IMR-90 (cell line): ENCODE results near the gene DNASE1.

Experiments
- MAZ ChIP-seq: IDR thresholded peaks from 2 replicates; pipeline ENCODE4 v1.6.1; 2012; ENCODE audit warnings: low read depth, mild to moderate bottlenecking, low read length, improper control_type of control experiment, moderate library complexity, borderline replicate concordance
- MXI1 ChIP-seq: IDR thresholded peaks from 2 replicates; pipeline ENCODE4 v1.6.1; 2012; ENCODE audit warnings: low read depth, mild to moderate bottlenecking, low read length, moderate library complexity, borderline replicate concordance
- TF ChIP-seq, protein P1 (sequence below): conservative IDR thresholded peaks from 2 replicates; pipeline ENCODE4 v1.5.1; 2012; ENCODE audit warnings: mild to moderate bottlenecking, low read depth, low read length, improper control_type of control experiment

DNA sequence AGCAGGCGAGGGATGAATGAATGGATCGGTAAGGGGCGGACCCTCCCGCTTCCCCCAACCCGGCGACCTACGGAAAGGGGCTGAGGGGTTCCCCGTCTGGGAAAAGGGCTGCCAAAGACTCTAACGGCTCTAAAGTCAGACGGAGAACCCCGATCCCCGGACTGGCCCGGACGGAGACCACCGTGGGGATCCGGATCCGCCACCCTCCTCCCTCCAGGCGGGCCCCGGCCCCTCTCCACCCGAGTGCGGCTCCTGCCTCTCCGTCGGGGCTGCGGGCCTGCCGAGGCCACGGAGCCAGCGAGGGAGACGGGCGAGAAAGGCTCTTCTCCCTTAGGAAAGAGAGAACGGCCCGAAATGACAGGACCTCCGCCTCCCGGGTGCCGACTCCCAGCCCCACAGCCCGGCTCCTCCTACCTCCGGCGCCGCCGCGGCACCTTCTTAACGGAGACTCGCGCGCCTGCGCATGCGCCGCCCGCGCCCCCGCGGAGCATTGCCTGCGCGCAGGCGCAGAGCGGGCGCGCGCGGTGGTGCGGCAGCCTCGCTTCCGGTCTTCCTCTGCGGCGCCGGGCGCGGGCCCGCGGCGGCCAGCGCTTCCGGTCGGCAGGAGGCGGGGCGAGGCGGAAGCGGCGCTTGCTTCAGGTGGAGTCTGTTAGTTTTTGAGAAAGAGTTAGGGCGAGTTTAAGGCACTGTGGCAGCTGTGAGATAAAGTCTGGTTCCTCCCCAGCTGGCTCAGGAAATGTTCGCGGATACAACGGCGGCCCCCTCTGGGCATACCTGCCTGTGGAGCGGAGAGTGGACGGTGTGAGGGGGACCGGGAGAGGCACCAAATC lies 43.1 kb upstream of the DNASE1 start, which contains the start of gene SLX4:
- TF ChIP-seq, protein P1, sequence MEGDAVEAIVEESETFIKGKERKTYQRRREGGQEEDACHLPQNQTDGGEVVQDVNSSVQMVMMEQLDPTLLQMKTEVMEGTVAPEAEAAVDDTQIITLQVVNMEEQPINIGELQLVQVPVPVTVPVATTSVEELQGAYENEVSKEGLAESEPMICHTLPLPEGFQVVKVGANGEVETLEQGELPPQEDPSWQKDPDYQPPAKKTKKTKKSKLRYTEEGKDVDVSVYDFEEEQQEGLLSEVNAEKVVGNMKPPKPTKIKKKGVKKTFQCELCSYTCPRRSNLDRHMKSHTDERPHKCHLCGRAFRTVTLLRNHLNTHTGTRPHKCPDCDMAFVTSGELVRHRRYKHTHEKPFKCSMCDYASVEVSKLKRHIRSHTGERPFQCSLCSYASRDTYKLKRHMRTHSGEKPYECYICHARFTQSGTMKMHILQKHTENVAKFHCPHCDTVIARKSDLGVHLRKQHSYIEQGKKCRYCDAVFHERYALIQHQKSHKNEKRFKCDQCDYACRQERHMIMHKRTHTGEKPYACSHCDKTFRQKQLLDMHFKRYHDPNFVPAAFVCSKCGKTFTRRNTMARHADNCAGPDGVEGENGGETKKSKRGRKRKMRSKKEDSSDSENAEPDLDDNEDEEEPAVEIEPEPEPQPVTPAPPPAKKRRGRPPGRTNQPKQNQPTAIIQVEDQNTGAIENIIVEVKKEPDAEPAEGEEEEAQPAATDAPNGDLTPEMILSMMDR: no peak
- peak; percentile 76; the same call in 1 of the 2 replicates for TF ChIP-seq MAZ
- TF ChIP-seq MXI1: peak; percentile 63; the same call in 1 of the 2 replicates
